NB4 (cell line): ENCODE results near the gene CAB39L.

ENCODE experiments used
- CTCF ChIP-seq: IDR thresholded peaks from one replicate; pipeline ENCODE4 v1.5.1; 2012; ENCODE audit warnings: low read depth, low read length
- POLR2A ChIP-seq: IDR thresholded peaks from 2 replicates; pipeline ENCODE4 v1.6.1; 2011; ENCODE audit warnings: mild to moderate bottlenecking; ENCODE audit not compliant: insufficient read length; ENCODE audit errors: extremely low read depth

- TF ChIP-seq CTCF (no peak), POLR2A (no peak)
These were observed 34.9 kb downstream of the CAB39L start for GRCh38 chr13:49409008-49409407.
